OCI-LY1 (cell line): ENCODE results near the gene NXNL1.

ENCODE experiments used
- EZH2 ChIP-seq: fragments of 200-600 bp; sonication (generic), shearing (Covaris generic); IDR thresholded peaks from 2 replicates; pipeline ENCODE4 v1.8.0; 2017; ENCODE audit warnings: borderline replicate concordance, mixed run types, mild to moderate bottlenecking, antibody characterized with exemption, low read length, moderate library complexity, mixed read lengths
- TF ChIP-seq, protein P1 (sequence below): fragments of 200-600 bp; sonication (generic), shearing (Covaris generic); IDR thresholded peaks from 2 replicates; pipeline ENCODE4 v1.5.1; 2017; ENCODE audit warnings: mild to moderate bottlenecking, antibody characterized with exemption, low read length, moderate library complexity, mixed read lengths

DNA sequence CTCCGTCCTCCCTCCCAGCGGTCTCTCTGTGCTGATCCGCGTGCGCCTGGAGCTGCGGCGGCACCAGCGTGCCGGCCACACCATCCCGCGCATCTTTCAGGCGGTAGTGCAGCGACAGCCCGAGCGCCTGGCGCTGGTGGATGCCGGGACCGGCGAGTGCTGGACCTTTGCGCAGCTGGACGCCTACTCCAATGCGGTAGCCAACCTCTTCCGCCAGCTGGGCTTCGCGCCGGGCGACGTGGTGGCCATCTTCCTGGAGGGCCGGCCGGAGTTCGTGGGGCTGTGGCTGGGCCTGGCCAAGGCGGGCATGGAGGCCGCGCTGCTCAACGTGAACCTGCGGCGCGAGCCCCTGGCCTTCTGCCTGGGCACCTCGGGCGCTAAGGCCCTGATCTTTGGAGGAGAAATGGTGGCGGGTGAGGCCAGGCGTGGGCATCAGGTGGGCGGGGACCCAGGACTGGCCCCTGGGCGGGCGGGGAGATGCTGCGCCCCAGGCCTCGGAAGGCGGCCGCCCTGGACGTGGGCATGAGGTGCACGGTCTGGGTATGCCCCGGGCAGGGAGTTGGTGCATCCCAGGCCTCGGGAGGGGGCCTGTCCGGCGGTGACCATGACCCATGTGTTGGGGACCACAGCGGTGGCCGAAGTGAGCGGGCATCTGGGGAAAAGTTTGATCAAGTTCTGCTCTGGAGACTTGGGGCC lies 26.0 kb upstream of the NXNL1 start:
- TF ChIP-seq, protein P1, sequence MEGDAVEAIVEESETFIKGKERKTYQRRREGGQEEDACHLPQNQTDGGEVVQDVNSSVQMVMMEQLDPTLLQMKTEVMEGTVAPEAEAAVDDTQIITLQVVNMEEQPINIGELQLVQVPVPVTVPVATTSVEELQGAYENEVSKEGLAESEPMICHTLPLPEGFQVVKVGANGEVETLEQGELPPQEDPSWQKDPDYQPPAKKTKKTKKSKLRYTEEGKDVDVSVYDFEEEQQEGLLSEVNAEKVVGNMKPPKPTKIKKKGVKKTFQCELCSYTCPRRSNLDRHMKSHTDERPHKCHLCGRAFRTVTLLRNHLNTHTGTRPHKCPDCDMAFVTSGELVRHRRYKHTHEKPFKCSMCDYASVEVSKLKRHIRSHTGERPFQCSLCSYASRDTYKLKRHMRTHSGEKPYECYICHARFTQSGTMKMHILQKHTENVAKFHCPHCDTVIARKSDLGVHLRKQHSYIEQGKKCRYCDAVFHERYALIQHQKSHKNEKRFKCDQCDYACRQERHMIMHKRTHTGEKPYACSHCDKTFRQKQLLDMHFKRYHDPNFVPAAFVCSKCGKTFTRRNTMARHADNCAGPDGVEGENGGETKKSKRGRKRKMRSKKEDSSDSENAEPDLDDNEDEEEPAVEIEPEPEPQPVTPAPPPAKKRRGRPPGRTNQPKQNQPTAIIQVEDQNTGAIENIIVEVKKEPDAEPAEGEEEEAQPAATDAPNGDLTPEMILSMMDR = no peak
- TF ChIP-seq EZH2 = no peak
